ENCODE data around the gene SLC52A3.

Gene SLC52A3

DNA sequence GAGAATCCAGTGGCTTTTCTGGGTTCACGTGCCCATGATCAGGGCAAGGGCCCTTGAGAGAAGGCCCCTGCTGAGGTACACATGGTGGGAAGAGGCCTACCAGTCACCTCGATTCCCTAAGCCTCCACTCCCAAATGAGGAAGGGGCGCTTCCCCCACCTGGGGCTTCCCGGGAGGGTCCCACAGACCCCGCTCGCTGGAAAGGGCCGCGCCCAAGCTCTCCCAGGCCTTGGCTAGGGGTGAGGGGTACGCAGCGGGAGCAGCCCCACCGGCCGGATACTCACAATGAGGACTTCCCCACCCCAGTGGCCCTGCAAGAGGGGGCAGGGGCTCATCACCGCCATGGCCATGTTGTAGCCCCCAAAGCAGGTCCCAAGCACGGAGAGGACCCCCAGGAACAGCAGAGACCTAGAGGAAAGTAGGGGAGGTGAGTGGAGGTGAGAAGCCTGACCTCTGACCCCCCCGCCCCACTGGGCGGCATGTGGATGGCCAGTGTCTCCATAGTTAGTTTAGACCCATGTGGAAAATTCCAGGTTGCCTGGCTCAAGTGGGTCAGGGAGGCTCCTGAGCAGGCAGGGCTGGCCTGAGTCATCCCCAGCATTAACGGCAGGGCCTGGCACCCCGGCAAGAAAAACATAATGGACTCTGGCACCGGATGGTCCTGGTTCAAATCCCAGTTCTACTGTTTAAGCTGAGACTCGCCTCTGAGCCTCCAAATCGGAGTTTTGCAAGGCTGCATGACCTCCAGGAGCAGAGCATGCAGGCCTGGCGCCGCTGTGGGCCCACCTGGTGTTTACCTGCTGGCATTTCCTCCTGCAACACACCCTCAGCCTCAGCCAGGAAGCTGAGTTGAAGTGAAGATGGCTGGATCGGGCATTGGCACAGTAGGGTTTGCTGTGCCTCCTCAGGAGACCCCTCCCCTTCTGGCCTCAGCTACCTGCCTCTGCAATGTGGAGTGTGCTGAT, 6.6 kb downstream of the SLC52A3 start:
- no peaks in the 10 kb centered on the region for H3K27me3 ChIP-seq (ENCODE audit: insufficient read depth, low read length)
- no peak overlapping the region for H3K27ac ChIP-seq (ENCODE audit: low read depth, low read length, poor library complexity, severe bottlenecking)
- no peaks in the 10 kb centered on the region for H3K79me2 ChIP-seq (ENCODE audit: insufficient read depth, low read length)
- H3K4me3 ChIP-seq (ENCODE audit: low read depth, low read length, poor library complexity, severe bottlenecking) = no peak overlapping the region
- no peaks in the 10 kb centered on the region for H3K4me1 ChIP-seq (ENCODE audit: insufficient read depth, low read length, severe bottlenecking)
- H2AFZ ChIP-seq (ENCODE audit: low read length) = no peak overlapping the region
- no peaks in the 10 kb centered on the region for H3K9me3 ChIP-seq (ENCODE audit: low read length)
- no peaks in the 10 kb centered on the region for H3K9me2 ChIP-seq (ENCODE audit: low read depth, low read length)
- TF ChIP-seq, protein P1, sequence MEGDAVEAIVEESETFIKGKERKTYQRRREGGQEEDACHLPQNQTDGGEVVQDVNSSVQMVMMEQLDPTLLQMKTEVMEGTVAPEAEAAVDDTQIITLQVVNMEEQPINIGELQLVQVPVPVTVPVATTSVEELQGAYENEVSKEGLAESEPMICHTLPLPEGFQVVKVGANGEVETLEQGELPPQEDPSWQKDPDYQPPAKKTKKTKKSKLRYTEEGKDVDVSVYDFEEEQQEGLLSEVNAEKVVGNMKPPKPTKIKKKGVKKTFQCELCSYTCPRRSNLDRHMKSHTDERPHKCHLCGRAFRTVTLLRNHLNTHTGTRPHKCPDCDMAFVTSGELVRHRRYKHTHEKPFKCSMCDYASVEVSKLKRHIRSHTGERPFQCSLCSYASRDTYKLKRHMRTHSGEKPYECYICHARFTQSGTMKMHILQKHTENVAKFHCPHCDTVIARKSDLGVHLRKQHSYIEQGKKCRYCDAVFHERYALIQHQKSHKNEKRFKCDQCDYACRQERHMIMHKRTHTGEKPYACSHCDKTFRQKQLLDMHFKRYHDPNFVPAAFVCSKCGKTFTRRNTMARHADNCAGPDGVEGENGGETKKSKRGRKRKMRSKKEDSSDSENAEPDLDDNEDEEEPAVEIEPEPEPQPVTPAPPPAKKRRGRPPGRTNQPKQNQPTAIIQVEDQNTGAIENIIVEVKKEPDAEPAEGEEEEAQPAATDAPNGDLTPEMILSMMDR (IDR thresholded peaks at IDR 0.05; ENCODE audit: low read length) = no peak
- no peak for TF ChIP-seq EZH2 (IDR thresholded peaks at IDR 0.05; ENCODE audit: borderline replicate concordance, low read length)
- H3K4me2 ChIP-seq (ENCODE audit: low read length) = no peak overlapping the region
- H3K36me3 ChIP-seq (ENCODE audit: insufficient read depth, low read length) = no peaks in the 10 kb centered on the region
- no peak overlapping the region for H3K9ac ChIP-seq (ENCODE audit: low read length)
- H3F3A ChIP-seq (ENCODE audit: insufficient read depth, low read length) = no peaks in the 10 kb centered on the region
- no peaks in the 10 kb centered on the region for H4K20me1 ChIP-seq (ENCODE audit: insufficient read depth, low read length)

DNA sequence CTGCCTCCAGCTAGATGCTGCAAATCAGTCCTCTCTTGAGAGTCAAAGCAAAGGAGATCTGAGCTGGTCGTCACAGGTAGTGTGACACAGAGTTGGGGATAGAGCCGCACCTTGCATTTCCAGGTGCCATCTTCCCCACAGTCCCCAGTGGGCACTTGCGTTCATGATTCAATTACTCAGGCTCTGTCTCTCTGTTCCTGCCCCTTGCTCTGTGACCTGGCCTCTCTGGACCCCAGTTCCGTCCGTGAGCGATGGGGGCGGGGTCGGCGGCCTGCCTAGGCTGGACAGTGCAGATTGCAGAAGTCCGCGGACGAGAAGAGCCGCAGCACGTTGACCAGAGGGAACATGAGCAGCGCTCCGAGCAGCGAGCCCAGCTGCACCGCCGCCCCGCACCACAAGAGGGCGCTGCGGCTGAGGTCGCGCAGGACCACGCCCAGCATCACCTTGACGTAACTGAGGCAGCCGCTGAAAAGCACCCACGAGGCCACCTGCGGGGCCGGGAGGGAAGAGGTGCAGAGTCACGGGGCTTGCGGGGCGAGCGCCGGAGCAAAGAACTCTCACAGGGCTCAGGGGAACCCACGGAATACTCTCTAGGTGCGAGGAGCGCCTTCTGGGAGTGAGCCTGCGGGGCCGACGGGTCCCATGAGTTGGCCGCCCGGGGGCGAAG, 7.4 kb downstream of the SLC52A3 start:
- Histone ChIP-seq H3K9ac (ENCODE audit: low read length) (no peak overlapping the region), H3F3A (ENCODE audit: insufficient read depth, low read length) (no peaks in the 10 kb centered on the region), H3K27me3 (ENCODE audit: insufficient read depth, low read length) (no peaks in the 10 kb centered on the region), H3K27ac (ENCODE audit: low read depth, low read length, poor library complexity, severe bottlenecking) (no peak overlapping the region), H3K9me2 (ENCODE audit: low read depth, low read length) (no peaks in the 10 kb centered on the region), H3K4me3 (ENCODE audit: low read depth, low read length, poor library complexity, severe bottlenecking) (no peak overlapping the region), H3K36me3 (ENCODE audit: insufficient read depth, low read length) (no peaks in the 10 kb centered on the region), H3K9me3 (ENCODE audit: low read length) (no peaks in the 10 kb centered on the region), H2AFZ (ENCODE audit: low read length) (no peak overlapping the region), H3K4me2 (ENCODE audit: low read length) (no peak overlapping the region), H3K79me2 (ENCODE audit: insufficient read depth, low read length) (no peaks in the 10 kb centered on the region), H3K4me1 (ENCODE audit: insufficient read depth, low read length, severe bottlenecking) (no peaks in the 10 kb centered on the region), H4K20me1 (ENCODE audit: insufficient read depth, low read length) (no peaks in the 10 kb centered on the region)
- TF ChIP-seq EZH2 (IDR thresholded peaks at IDR 0.05; ENCODE audit: borderline replicate concordance, low read length) = no peak
- TF ChIP-seq, protein P1 (IDR thresholded peaks at IDR 0.05; ENCODE audit: low read length) = peak; percentile 90

DNA sequence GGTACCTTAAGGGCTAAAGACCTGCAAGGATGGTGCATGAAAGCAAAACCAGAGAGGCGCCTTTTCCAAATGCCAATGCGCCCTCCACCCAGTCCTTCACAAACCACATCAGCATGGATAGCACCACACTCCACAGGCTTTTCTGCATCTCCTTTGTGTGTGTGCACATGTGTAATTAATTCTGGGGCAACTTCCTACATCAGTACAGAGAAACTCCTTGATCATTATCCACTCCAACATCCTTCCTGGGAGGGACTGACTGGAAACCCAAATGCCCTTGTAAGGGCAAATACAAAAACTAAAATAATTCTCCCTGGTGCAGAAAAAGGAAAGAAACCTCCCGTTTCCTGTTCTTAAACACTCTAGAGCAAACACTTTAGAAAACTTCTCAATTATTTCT, 10.8 kb downstream of the SLC52A3 start:
- Histone ChIP-seq H3K9me2 (ENCODE audit: low read depth, low read length) (no peaks in the 10 kb centered on the region), H3K79me2 (ENCODE audit: insufficient read depth, low read length) (no peaks in the 10 kb centered on the region), H3K9ac (ENCODE audit: low read length) (no peak overlapping the region), H3K4me2 (ENCODE audit: low read length) (no peak overlapping the region), H3F3A (ENCODE audit: insufficient read depth, low read length) (no peaks in the 10 kb centered on the region), H3K27me3 (ENCODE audit: insufficient read depth, low read length) (no peaks in the 10 kb centered on the region), H3K27ac (ENCODE audit: low read depth, low read length, poor library complexity, severe bottlenecking) (no peak overlapping the region), H4K20me1 (ENCODE audit: insufficient read depth, low read length) (no peaks in the 10 kb centered on the region), H3K9me3 (ENCODE audit: low read length) (no peaks in the 10 kb centered on the region), H3K4me3 (ENCODE audit: low read depth, low read length, poor library complexity, severe bottlenecking) (no peak overlapping the region), H3K36me3 (ENCODE audit: insufficient read depth, low read length) (no peaks in the 10 kb centered on the region), H2AFZ (ENCODE audit: low read length) (no peak overlapping the region), H3K4me1 (ENCODE audit: insufficient read depth, low read length, severe bottlenecking) (no peaks in the 10 kb centered on the region)
- no peak for TF ChIP-seq EZH2 (IDR thresholded peaks at IDR 0.05; ENCODE audit: borderline replicate concordance, low read length)
- TF ChIP-seq, protein P1 (IDR thresholded peaks at IDR 0.05; ENCODE audit: low read length) = no peak
